ENCODE measurements around the gene TNS1. TPM values are rescaled to one million over a fixed set of nuclear protein-coding genes. Genes with fewer than 3 reads are reported as not detected.

TNS1 gene
- total and polyA plus RNA-seq, 8 donors: 38.5 to 166 (median 102) TPM

DNA sequence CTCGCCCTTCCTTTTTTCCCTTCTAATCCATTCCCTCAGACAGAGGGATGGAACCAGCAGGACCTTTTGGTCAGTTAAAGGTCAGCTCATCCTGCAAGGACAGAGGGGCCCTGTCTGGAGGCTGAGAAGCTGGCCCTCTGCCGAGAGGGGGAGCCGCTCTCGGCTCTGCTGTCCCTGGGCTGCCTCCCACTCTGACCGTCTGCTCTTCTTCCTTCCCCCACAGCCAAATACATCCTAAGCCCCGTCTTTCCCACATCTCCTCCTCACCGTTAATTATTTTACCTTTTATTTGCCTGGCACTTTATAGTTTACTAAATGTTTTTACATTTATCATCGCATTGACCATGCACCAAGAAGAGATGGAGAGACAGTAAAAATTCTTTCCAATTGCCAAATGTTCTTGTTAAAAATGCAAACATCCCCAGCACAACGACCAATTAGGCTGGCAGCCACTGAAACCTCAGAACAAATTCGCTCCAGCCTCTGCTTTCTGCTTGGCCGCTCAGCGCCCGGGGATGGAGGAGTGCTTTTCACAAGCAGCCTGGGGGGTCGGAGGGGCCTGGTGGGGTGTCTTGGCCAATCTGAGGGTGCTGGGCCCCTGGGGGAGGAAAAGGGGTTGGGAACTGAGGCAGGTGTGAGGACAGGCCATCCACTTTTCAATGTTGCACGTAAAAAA, 123.7 kb downstream of the TNS1 start:
- intact Hi-C loops (cut with DNase I): no loop called here
- no peak for DNase-seq
- no peaks in the 10 kb centered on the region for H3K27me3 ChIP-seq
- peaks cover 0 to 92% (median 33%) of the 10 kb centered on the region in 3 donors for H3K36me3 ChIP-seq
- no peak overlapping the region for H3K4me3 ChIP-seq
- WGBS, 2 donors: 77% methylated on average over 15 of the region's 15 CpGs
- H3K4me1 ChIP-seq: no peaks in the 10 kb centered on the region
- no peak for FAIRE-seq
- H3K27ac ChIP-seq: no peak overlapping the region
- TF ChIP-seq, protein P1, sequence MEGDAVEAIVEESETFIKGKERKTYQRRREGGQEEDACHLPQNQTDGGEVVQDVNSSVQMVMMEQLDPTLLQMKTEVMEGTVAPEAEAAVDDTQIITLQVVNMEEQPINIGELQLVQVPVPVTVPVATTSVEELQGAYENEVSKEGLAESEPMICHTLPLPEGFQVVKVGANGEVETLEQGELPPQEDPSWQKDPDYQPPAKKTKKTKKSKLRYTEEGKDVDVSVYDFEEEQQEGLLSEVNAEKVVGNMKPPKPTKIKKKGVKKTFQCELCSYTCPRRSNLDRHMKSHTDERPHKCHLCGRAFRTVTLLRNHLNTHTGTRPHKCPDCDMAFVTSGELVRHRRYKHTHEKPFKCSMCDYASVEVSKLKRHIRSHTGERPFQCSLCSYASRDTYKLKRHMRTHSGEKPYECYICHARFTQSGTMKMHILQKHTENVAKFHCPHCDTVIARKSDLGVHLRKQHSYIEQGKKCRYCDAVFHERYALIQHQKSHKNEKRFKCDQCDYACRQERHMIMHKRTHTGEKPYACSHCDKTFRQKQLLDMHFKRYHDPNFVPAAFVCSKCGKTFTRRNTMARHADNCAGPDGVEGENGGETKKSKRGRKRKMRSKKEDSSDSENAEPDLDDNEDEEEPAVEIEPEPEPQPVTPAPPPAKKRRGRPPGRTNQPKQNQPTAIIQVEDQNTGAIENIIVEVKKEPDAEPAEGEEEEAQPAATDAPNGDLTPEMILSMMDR (IDR thresholded peaks at IDR 0.05): no peak
- no peaks in the 10 kb centered on the region for H3K9me3 ChIP-seq
- no peak for ATAC-seq

DNA sequence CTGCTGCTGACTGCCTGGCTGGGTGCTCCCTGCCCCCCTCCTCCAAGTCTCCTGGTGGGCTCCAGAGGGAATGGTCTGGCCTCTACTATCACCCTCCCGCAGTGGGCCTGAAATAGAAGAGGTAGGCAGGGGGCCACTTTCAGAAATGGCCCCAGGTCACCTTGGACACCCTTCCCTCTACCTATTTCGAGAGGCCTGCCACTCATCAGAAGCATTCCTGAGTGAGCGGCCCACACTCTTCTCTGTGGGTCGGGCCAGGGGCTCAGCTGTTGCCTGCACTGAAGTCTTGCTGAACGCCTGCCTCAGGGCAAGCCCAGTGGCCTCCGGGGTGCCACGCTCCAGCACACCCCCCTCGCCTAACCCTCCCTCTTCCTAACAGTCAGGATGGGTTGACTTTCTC, 124.9 kb downstream of the TNS1 start:
- Histone ChIP-seq H3K9me3 (no peaks in the 10 kb centered on the region), H3K4me1 (no peaks in the 10 kb centered on the region), H3K27ac (no peak overlapping the region), H3K27me3 (no peaks in the 10 kb centered on the region), H3K36me3 (peaks cover 0 to 88% (median 29%) of the 10 kb centered on the region in 3 donors), H3K4me3 (no peak overlapping the region)
- 89 to 95% methylated on average over 8 of the region's 8 CpGs for WGBS, 2 donors
- intact Hi-C loops (cut with DNase I): no loop called here
- ATAC-seq: no peak
- FAIRE-seq: no peak
- no peak for DNase-seq
- TF ChIP-seq, protein P1 (IDR thresholded peaks at IDR 0.05): no peak

DNA sequence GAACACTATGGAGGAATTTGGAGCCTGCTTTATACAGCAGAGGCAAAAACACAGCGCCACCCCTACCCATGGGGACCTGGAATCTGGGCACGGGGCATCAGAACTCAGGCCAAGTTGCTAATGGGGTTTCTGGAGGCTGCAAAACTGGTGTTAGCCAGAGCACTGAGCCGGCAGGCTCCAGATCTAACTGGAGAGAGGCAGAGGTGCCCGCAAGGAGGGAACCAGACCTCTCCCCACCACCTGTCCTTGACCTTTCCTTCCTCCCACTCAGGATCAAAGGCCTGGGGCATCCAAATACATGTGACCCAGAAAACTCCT, 126.6 kb downstream of the TNS1 start:
- Histone ChIP-seq H3K9me3 (no peaks in the 10 kb centered on the region), H3K4me1 (no peaks in the 10 kb centered on the region), H3K36me3 (peaks cover 0 to 87% (median 31%) of the 10 kb centered on the region in 3 donors), H3K27me3 (no peaks in the 10 kb centered on the region), H3K4me3 (no peak overlapping the region), H3K27ac (no peak overlapping the region)
- TF ChIP-seq, protein P1 (IDR thresholded peaks at IDR 0.05): no peak
- intact Hi-C loops (cut with DNase I): no loop called here
- FAIRE-seq (no peak), DNase-seq (no peak), ATAC-seq (no peak)
- WGBS, 2 donors: 86 to 91% methylated on average over 4 of the region's 4 CpGs

DNA sequence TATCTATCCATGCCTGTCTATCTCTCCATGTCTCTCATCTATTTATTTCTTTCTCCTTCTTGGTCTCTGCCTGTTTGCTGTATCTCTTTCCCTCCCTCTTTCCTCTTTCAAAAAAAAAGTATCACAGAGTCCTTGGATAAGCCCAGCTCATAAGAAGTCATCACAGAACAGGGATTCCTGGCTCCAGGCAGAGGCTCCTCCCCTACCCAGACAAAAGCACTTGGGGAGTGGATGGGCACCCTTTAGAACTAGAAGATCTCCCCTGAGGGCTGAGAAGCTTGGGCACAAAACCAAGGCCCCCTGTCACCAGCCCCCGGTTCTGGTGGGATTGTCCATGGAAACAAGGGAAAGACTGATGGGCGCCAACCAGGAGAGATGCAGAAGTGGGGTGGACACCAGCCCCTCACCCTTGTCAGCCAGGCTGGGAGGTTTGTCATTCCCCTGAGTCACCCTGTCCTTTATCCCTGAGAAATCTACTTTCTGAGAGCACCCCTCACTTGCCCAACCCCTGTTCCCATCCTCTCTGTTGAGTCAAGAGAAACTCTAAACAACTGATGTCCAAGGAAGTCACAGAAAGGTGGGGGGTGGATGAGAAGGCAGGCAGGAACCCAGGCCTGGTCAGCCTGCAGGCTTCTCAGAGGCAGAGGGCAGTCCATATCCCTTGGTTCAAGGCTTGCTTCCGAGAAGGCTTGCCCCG, 127.1 kb downstream of the TNS1 start:
- ATAC-seq: no peak
- TF ChIP-seq, protein P1 (IDR thresholded peaks at IDR 0.05): no peak
- H3K27me3 ChIP-seq: no peaks in the 10 kb centered on the region
- no peak overlapping the region for H3K27ac ChIP-seq
- no peaks in the 10 kb centered on the region for H3K4me1 ChIP-seq
- no peak overlapping the region for H3K4me3 ChIP-seq
- peaks cover 0 to 87% (median 31%) of the 10 kb centered on the region in 3 donors for H3K36me3 ChIP-seq
- DNase-seq: no peak
- 94 to 95% methylated on average over 4 of the region's 4 CpGs for WGBS, 2 donors
- intact Hi-C loops (cut with DNase I): no loop called here
- FAIRE-seq: no peak
- no peaks in the 10 kb centered on the region for H3K9me3 ChIP-seq

DNA sequence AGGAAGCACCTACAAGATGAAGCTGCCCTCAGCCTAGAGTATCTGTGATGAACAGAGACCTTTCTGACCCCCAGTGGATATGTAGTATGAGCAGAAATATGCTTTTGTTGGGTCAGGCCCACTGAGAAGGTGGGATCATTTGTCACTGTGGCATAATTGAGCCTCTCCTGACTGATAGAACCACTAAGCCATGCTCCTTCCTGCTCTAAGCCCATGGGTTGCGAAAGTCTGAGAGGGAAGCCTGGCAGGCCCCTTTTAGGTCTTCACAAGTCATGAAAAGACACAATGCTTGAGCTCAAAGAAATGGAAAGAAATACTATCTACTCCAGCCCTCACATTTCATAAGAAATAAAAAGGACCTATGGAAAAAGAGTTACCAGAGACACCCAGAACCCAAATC, 127.7 kb downstream of the TNS1 start:
- TF ChIP-seq, protein P1 (IDR thresholded peaks at IDR 0.05): no peak
- intact Hi-C loops (cut with DNase I): no loop called here
- no peak for FAIRE-seq
- no peak for ATAC-seq
- Histone ChIP-seq H3K27ac (no peak overlapping the region), H3K4me3 (no peak overlapping the region), H3K27me3 (no peaks in the 10 kb centered on the region), H3K4me1 (no peaks in the 10 kb centered on the region), H3K36me3 (peaks cover 0 to 88% (median 32%) of the 10 kb centered on the region in 3 donors), H3K9me3 (no peaks in the 10 kb centered on the region)
- no peak for DNase-seq
- WGBS, 2 donors: 100% methylated on average over 1 of the region's 1 CpG

All from pancreas (tissue), 10 donors.